ENCODE measurements around the gene CRABP1.

The CRABP1 gene

DNA sequence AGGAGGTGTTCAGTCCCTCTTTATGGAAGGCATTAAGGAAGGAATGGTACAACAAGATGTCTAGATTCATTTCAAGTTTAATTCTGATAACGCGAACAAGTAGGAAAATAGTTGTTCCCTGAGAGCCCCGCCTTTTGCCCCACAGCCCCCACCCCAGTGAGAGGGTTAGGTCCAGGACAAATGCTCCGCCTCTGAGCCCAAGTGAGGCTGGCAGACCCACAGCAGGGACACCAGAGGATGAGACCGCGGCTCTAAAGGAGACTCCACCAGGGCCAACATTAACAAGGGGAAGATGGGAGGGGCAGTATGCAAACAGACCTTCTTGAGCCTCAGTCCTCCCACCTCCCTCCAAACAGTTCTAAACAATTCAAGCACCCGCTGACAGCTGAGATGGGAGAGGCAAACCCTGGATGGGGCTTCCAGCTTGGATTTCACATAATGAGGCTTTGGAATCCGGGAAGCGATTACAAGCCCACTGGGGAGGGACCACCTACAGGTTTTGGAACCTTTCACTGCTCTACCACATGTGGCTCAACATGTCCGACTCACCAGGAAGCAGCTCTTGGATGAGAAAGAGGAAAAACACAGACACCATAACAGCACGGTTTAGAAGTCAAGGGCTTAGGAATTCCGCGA, 54.9 kb downstream of the CRABP1 start:
- Mint-ChIP-seq H3K9me3 (peaks cover 2% of the 10 kb centered on the region), H3K4me3 (no peak overlapping the region), H3K27ac (no peak overlapping the region), H3K4me1 (no peaks in the 10 kb centered on the region), H3K36me3 (no peaks in the 10 kb centered on the region)
- DNase-seq (ENCODE audit: low spot score in 2 of 2) (no peak), ATAC-seq (no peak)

DNA sequence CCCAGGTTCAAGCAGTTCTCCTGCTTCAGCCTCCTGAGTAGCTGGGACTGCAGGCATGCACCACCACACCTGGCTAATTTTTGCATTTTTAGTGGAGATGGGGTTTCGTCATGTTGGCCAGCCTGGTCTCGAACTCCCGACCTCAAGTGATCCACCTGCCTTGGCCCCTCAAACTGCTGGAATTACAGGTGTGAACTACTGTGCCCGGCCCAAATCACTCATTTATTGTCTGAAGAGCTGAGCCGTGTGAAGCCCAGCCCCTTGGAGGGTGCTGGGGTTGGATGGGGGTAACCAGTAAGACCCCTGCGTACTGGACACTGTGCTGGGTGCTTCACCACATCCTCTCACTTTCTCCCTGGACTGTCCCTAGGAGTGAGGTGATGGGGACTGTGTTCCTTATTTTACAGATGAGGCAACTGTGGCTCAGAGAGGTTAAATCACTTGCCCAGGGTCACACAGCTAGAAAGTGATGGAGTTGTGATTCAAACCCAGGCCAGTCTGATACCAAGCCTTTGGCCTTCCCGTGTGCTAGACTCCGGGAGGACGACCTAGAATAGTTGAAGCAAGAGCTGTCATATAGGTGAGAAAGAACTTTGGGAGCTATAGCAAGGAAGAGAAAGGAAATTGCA, 56.1 kb downstream of the CRABP1 start:
- Mint-ChIP-seq H3K27ac (no peak overlapping the region), H3K36me3 (no peaks in the 10 kb centered on the region), H3K9me3 (no peaks in the 10 kb centered on the region), H3K4me3 (no peak overlapping the region), H3K4me1 (no peaks in the 10 kb centered on the region)
- DNase-seq (ENCODE audit: low spot score in 2 of 2) (no peak), ATAC-seq (no peak)

DNA sequence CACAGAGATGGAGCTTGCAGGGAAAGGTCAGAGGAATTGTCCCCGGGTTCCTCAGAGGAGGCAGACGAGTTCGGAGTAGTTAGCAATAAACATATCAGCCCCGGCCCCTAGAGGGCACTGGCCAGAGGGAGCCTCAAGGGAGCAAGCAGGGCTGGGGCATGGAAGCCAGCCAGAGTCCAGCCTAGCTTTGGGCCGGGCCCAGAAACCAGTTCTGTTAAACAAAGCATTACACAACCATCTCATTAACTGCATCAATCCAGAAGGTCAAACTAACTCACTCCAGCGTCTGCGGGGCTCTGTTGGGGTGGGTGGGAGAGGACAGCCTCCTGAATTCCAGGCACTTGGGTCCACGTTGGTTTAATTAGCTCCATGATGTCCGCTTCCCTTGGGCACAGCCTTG, 56.8 kb downstream of the CRABP1 start:
- DNase-seq (ENCODE audit: low spot score in 2 of 2) (no peak), ATAC-seq (no peak)
- H3K4me3 Mint-ChIP-seq: no peak overlapping the region
- H3K36me3 Mint-ChIP-seq: no peaks in the 10 kb centered on the region
- H3K27ac Mint-ChIP-seq: no peak overlapping the region
- H3K9me3 Mint-ChIP-seq: no peaks in the 10 kb centered on the region
- no peaks in the 10 kb centered on the region for H3K4me1 Mint-ChIP-seq

DNA sequence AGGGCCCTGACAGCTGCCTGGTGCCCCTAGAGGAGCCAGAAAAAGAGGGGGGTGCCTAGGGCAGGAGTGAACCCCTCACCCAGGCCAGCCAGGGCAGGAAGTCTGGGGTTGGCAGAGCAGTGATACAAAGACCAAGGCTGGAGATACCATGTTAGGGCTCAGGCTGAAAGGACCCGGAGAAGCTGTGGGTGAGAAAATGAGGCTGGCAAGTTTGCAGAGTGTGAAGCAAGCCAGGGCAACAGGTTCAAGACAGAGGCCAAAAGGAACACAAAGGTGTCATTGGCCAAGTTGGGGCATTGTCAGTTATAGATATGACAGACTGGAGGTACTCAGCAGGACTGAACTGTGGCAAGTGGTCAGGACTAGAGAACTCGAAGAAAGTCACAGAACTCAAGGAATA, 57.2 kb downstream of the CRABP1 start:
- no peak for DNase-seq (ENCODE audit: low spot score in 2 of 2)
- no peak for ATAC-seq
- H3K27ac Mint-ChIP-seq: no peak overlapping the region
- H3K36me3 Mint-ChIP-seq: no peaks in the 10 kb centered on the region
- no peaks in the 10 kb centered on the region for H3K9me3 Mint-ChIP-seq
- no peak overlapping the region for H3K4me3 Mint-ChIP-seq
- no peaks in the 10 kb centered on the region for H3K4me1 Mint-ChIP-seq

All from stimulated activated effector memory CD8-positive, alpha-beta T cell treated with anti-CD3 and anti-CD28 coated beads, Interleukin-12 subunit alpha, Interleukin-12 subunit beta, amount 100 ng/mL, for 72 hours (primary cell).